ENCODE data around the gene CCDC51.

Gene CCDC51

GRCh38 chr3:48434591-48435222, 5.2 kb downstream of the CCDC51 start:
- DNase-seq (ENCODE audit: low read depth in 2 of 2): no peak

- DNase-seq (ENCODE audit: low read depth in 2 of 2): no peak
Observed at GRCh38 chr3:48433472-48434118, 6.3 kb downstream of the CCDC51 start.

- DNase-seq (ENCODE audit: low read depth in 2 of 2): no peak
Observed at GRCh38 chr3:48432411-48433371, 7.2 kb downstream of the CCDC51 start.

GRCh38 chr3:48431224-48432029, 8.5 kb downstream of the CCDC51 start:
- DNase-seq (ENCODE audit: low read depth in 2 of 2): no peak

GRCh38 chr3:48430708-48431101, 9.2 kb downstream of the CCDC51 start:
- no peak for DNase-seq (ENCODE audit: low read depth in 2 of 2)

- no peak for DNase-seq (ENCODE audit: low read depth in 2 of 2)
Observed at GRCh38 chr3:48429960-48430707, 9.8 kb downstream of the CCDC51 start, which contains the start of gene PLXNB1. TSS of gene PLXNB1 (minus strand) at chr3:48430086. CDS start at chr3:48424611, 5,475 bp downstream.

- DNase-seq (ENCODE audit: low read depth in 2 of 2): no peak
Observed at GRCh38 chr3:48429317-48429959, 10.5 kb downstream of the CCDC51 start.

GRCh38 chr3:48428572-48429316, 11.2 kb downstream of the CCDC51 start:
- DNase-seq (ENCODE audit: low read depth in 2 of 2): no peak

GRCh38 chr3:48428088-48428571, 11.8 kb downstream of the CCDC51 start:
- DNase-seq (ENCODE audit: low read depth in 2 of 2): no peak

GRCh38 chr3:48427630-48427962, 12.3 kb downstream of the CCDC51 start:
- no peak for DNase-seq (ENCODE audit: low read depth in 2 of 2)

GRCh38 chr3:48426944-48427629, 12.8 kb downstream of the CCDC51 start:
- no peak for DNase-seq (ENCODE audit: low read depth in 2 of 2)

GRCh38 chr3:48426401-48426909, 13.5 kb downstream of the CCDC51 start:
- DNase-seq (ENCODE audit: low read depth in 2 of 2): no peak

- DNase-seq (ENCODE audit: low read depth in 2 of 2): no peak
Observed at GRCh38 chr3:48425281-48425812, 14.6 kb downstream of the CCDC51 start.

- DNase-seq (ENCODE audit: low read depth in 2 of 2): no peak
Observed at GRCh38 chr3:48423883-48424695, 15.8 kb downstream of the CCDC51 start.

- no peak for DNase-seq (ENCODE audit: low read depth in 2 of 2)
Observed at GRCh38 chr3:48423241-48423882, 16.6 kb downstream of the CCDC51 start.

GRCh38 chr3:48422681-48423080, 17.2 kb downstream of the CCDC51 start:
- no peak for DNase-seq (ENCODE audit: low read depth in 2 of 2)

GRCh38 chr3:48422272-48422671, 17.6 kb downstream of the CCDC51 start:
- no peak for DNase-seq (ENCODE audit: low read depth in 2 of 2)

All from fibroblast of skin of left biceps (primary cell).